Astrocyte (in vitro differentiated cells and primary cell): ENCODE results near the gene TMEM178B.

Experiments
- CTCF ChIP-seq: IDR thresholded peaks from 2 replicates; pipeline ENCODE4 v1.5.1; 2011; ENCODE audit warnings: low read depth, mild to moderate bottlenecking, inconsistent platforms, low read length, moderate library complexity; ENCODE audit not compliant: insufficient read depth
- EZH2 ChIP-seq: IDR thresholded peaks from 2 replicates; pipeline ENCODE4 v1.6.1; 2012; ENCODE audit warnings: mild to moderate bottlenecking, low read length, inconsistent platforms; ENCODE audit not compliant: insufficient read depth

DNA sequence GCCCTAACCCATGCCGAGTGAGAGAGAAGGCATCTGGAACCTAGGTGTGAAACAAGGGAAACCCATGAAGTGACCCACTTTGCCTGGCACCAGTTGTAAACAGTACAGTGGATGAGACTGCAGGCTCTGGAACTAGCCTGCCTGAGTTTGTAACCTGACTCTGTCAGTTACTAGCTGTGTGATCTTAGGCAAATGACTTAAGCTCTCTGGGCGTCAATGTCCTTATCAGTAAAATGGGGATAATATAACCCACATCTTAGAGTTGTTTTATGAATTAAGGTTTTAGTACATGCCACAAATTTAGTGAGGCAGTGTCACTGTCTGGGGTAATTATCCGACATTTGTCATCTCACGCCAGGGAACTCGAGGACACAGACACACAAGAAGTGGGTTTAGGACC, 394.5 kb downstream of the TMEM178B start:
- TF ChIP-seq CTCF (no peak), EZH2 (no peak)
